HEK293T (cell line): ENCODE results near the gene YTHDF2.
A peak's percentile ranks its signal among the peaks of the same experiment; 100 is the strongest.
"Not testable (repeated sequence)": the region's sequence is repeated elsewhere in the genome, so short reads cannot be mapped to it uniquely, and the experiment has no call there.

Experiments used
- CTCF ChIA-PET: fragments of 350-600 bp; formaldehyde crosslinking; extraction: SDS; loops from one replicate; lab custom pipeline; 2021; ENCODE audit warnings: antibody characterized with exemption, inconsistent platforms; lab: Yijun Ruan, JAX
- POLR2A ChIA-PET: fragments of 350-600 bp; formaldehyde crosslinking; extraction: SDS; loops from one replicate; lab custom pipeline; 2020; ENCODE audit warnings: antibody characterized with exemption, inconsistent platforms; lab: Yijun Ruan, JAX
- DNase-seq: peaks from one replicate; pipeline ENCODE4 v3.0.0; 2012; ENCODE audit warnings: mixed read lengths; ENCODE audit errors: extremely low spot score
- ARNT ChIP-seq: fragments of 450-650 bp; IDR thresholded peaks from 2 replicates; pipeline ENCODE4 v1.6.1; 2017; ENCODE audit warnings: mild to moderate bottlenecking
- BHLHE40 ChIP-seq: fragments of 450-650 bp; IDR thresholded peaks from 2 replicates; pipeline ENCODE4 v1.6.1; 2016; ENCODE audit warnings: mild to moderate bottlenecking, moderate library complexity, borderline replicate concordance
- CTBP1 ChIP-seq: fragments of 450-650 bp; IDR thresholded peaks from 2 replicates; pipeline ENCODE4 v1.6.1; 2016; ENCODE audit warnings: borderline replicate concordance
- ELF4 ChIP-seq: fragments of 450-650 bp; IDR thresholded peaks from 2 replicates; pipeline ENCODE4 v1.6.1; 2017; ENCODE audit warnings: antibody characterized with exemption
- FOXA1 ChIP-seq: fragments of 450-650 bp; IDR thresholded peaks from 2 replicates; pipeline ENCODE4 v1.6.1; 2016; ENCODE audit warnings: mild to moderate bottlenecking
- FOXK2 ChIP-seq: fragments of 450-650 bp; IDR thresholded peaks from 2 replicates; pipeline ENCODE4 v1.6.1; 2016; ENCODE audit warnings: mild to moderate bottlenecking
- FOXM1 ChIP-seq: fragments of 450-650 bp; IDR thresholded peaks from 2 replicates; pipeline ENCODE4 v1.6.1; 2017; ENCODE audit warnings: mild to moderate bottlenecking, borderline replicate concordance
- HDGF ChIP-seq: fragments of 450-650 bp; IDR thresholded peaks from 2 replicates; pipeline ENCODE4 v1.6.1; 2017; ENCODE audit warnings: antibody characterized with exemption, borderline replicate concordance
- L3MBTL2 ChIP-seq: fragments of 450-650 bp; conservative IDR thresholded peaks from 2 replicates; pipeline ENCODE4 v1.6.1; 2016; ENCODE audit warnings: mild to moderate bottlenecking
- LEF1 ChIP-seq: fragments of 450-650 bp; IDR thresholded peaks from 2 replicates; pipeline ENCODE4 v1.6.1; 2017; ENCODE audit warnings: mild to moderate bottlenecking, borderline replicate concordance
- NFRKB ChIP-seq: fragments of 450-650 bp; IDR thresholded peaks from 2 replicates; pipeline ENCODE4 v1.6.1; 2016; ENCODE audit warnings: mild to moderate bottlenecking, moderate library complexity
- SP1 ChIP-seq: fragments of 450-650 bp; IDR thresholded peaks from 2 replicates; pipeline ENCODE4 v1.6.1; 2017
- SUZ12 ChIP-seq: fragments of 450-650 bp; IDR thresholded peaks from 2 replicates; pipeline ENCODE4 v1.6.1; 2016; ENCODE audit warnings: mild to moderate bottlenecking
- TARDBP ChIP-seq: fragments of 450-650 bp; IDR thresholded peaks from 2 replicates; pipeline ENCODE4 v1.6.1; 2016
- ZNF384 ChIP-seq: fragments of 450-650 bp; IDR thresholded peaks from 2 replicates; pipeline ENCODE4 v1.6.1; 2016
- TF ChIP-seq, protein P1 (sequence below): fragments of 450-650 bp; IDR thresholded peaks from 2 replicates; pipeline ENCODE4 v1.6.1; 2016

YTHDF2 gene

DNA sequence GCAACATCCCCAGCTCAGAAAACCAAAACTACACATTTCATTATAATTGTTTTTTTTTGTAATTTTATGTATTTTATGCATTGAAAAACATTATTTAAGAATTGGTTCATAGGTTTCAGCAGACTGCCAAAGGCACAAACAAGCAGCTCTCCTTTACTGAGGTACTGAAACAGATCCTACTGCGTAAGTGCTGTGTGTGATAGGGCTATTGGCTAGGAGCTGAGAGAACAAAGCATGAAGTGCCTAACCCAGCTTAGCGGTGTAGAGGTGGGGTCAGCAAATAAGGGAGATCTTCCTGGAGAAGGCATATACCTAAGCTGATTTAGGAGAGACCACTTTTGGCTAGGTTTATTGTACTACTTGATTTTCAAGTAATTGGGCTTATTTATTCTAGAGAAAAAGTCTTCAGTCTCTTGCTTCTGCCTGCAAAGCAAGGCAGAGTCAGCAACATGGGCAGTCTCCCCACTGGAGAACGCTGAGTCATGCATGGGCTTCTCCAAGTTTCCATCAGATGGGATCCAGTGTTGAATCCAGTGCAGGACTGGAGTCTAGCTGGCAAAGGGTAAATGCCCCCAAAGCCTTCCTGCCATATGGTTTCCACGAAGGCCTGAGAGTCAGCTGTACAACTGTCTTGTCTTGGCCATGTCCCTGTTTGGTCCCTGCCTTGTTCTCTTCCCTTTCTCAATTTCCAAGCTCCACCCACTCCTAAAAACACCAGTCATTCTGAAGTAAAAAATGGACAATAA is 18.0 kb upstream of the YTHDF2 start:
- ChIA-PET CTCF (interaction anchor here (1.3 kb wide), 1 partner anchor 18 kb away, joined by 3 read pairs; the partner anchor contains the start of gene YTHDF2), POLR2A (interaction anchor here (1.2 to 2.2 kb wide), 3 partner anchors 10 to 70 kb away, joined by 5 to 7 read pairs (median 5); partner anchors contain the start of genes RNU11 and YTHDF2)
- TF ChIP-seq FOXK2 (no peak), L3MBTL2 (no peak), FOXM1 (no peak), LEF1 (no peak), CTBP1 (no peak), NFRKB (no peak), BHLHE40 (no peak), TARDBP (no peak), SUZ12 (no peak)
- TF ChIP-seq, protein P1, sequence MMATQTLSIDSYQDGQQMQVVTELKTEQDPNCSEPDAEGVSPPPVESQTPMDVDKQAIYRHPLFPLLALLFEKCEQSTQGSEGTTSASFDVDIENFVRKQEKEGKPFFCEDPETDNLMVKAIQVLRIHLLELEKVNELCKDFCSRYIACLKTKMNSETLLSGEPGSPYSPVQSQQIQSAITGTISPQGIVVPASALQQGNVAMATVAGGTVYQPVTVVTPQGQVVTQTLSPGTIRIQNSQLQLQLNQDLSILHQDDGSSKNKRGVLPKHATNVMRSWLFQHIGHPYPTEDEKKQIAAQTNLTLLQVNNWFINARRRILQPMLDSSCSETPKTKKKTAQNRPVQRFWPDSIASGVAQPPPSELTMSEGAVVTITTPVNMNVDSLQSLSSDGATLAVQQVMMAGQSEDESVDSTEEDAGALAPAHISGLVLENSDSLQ = no peak
- no peak for DNase-seq

DNA sequence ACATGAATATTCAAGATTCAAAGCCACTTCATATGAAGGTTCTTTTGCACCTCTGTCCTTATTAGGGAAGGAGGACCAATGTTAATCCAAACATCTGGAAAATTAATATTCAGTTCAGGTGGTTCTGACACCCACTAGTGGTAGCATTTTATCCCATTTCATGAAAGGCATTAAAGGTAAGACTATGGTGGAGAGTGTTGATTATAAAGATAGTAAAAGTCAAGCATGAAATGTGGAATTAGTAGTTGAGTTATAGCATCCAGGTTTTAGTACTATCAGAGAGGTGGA is 17.5 kb upstream of the YTHDF2 start:
- ChIA-PET CTCF (interaction anchor here (1.3 kb wide), 1 partner anchor 17 kb away, joined by 3 read pairs; the partner anchor contains the start of gene YTHDF2), POLR2A (interaction anchor here (1.2 to 2.2 kb wide), 3 partner anchors 9 to 71 kb away, joined by 5 to 7 read pairs (median 5); partner anchors contain the start of genes RNU11 and YTHDF2)
- TF ChIP-seq SP1 = no peak
- TF ChIP-seq NFRKB = no peak
- TF ChIP-seq ELF4 = no peak
- TF ChIP-seq ZNF384 = no peak
- TF ChIP-seq, protein P1 = no peak
- TF ChIP-seq FOXA1 = no peak
- no peak for TF ChIP-seq FOXM1
- TF ChIP-seq L3MBTL2 = no peak
- TF ChIP-seq ARNT = no peak
- no peak for TF ChIP-seq LEF1
- TF ChIP-seq CTBP1 = no peak
- no peak for TF ChIP-seq BHLHE40
- no peak for TF ChIP-seq TARDBP
- no peak for TF ChIP-seq FOXK2
- no peak for DNase-seq

DNA sequence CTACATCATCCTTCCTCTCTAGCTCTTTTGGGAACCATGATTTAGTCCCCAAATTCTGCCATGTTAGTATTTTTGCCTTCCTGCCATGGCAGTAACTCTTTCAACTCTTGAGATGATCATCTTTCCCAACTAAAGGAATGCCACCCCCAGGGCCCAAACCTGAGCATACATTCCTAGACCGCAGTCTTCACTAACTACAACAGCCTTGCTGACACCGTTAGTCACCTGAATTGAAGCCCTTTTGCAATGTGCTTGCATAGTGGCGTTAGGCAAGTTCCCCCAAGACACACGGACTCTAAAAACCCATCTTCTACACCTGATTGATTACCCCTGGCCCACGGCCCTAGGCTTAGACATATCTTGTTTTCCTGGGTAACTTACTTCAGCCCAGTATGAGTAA is 16.4 kb upstream of the YTHDF2 start:
- ChIA-PET POLR2A (interaction anchor here (1.0 kb wide), 1 partner anchor 16 kb away, joined by 3 read pairs; the partner anchor contains the start of gene YTHDF2), CTCF (no interaction called here)
- TF ChIP-seq HDGF (no peak), LEF1 (no peak), SUZ12 (no peak), TARDBP (no peak), FOXA1 (no peak), FOXK2 (no peak), ARNT (no peak), BHLHE40 (no peak), FOXM1 (no peak), NFRKB (no peak), ZNF384 (no peak), L3MBTL2 (no peak), CTBP1 (no peak), SP1 (no peak), ELF4 (no peak)
- TF ChIP-seq, protein P1 = no peak
- DNase-seq = no peak

DNA sequence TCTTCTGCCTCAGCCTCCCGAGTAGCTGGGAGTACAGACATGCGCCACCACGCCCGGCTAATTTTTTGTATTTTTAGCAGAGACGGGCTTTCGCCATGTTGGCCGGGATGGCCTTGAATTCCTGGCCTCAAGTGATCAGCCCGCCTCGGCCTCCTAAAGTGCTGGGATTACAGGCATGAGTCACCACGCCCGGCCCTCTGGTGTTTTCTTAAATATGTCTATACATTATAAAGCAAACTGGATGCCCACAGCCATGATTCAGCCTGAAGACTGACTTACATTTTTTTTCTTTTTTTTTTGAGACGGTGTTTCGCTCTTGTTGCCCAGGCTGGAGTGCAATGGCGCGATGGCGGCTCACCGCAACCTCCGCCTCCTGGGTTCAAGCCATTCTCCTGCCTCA is 14.8 kb upstream of the YTHDF2 start:
- POLR2A ChIA-PET = interaction anchor here (1.0 kb wide), 1 partner anchor 15 kb away, joined by 4 read pairs; the partner anchor contains the start of gene YTHDF2
- DNase-seq = not testable (repeated sequence)
- CTCF ChIA-PET = interaction anchor here (1.3 kb wide), 1 partner anchor 15 kb away, joined by 8 read pairs; the partner anchor contains the start of gene YTHDF2

- peak; percentile 18; the same call in 1 of the 2 replicates for TF ChIP-seq ZNF384
- CTCF ChIA-PET = interaction anchor here (0.5 to 3.4 kb wide), 2 partner anchors 11 to 82 kb away, joined by 3 to 14 read pairs; partner anchors contain the start of genes TAF12 and YTHDF2
- POLR2A ChIA-PET = interaction anchor here (1.0 to 1.4 kb wide), 2 partner anchors 11 to 77 kb away, joined by 3 to 4 read pairs; partner anchors contain the start of genes RNU11 and YTHDF2
Measured at GRCh38 chr1:28725365-28725764, 11.4 kb upstream of the YTHDF2 start.

DNA sequence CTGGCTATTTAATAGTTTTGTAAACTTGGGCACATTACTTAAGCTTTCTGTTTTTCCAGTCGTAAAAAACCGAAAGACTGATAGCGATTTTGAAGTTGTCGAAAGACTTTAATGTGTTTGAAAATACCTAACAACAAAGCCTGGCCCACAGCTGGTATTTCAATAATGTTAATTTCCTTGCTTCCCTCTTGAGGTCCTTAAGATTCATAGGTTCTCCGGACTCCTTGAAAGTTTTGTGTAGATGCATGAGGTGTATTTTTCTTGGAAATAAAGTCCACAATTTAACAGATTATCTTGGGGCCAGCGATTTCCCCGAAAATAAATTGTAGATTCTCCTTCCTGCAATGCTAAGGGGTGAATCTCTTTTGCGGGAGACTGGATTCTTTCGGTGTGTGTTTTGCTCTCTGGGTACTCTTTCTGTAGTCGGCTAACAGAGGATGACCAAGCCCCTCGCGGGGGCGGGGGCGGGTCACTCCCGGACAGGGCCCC is 735 bp upstream of the YTHDF2 start:
- ChIA-PET POLR2A (interaction anchor here (0.6 to 3.6 kb wide), 28 partner anchors 9 to 227 kb away, joined by 3 to 45 read pairs (median 4); partner anchors contain the start of genes EPB41, GMEB1, RNU11 and TAF12), CTCF (interaction anchor here (0.6 to 1.8 kb wide), 12 partner anchors 10 to 446 kb away, joined by 3 to 14 read pairs (median 4); partner anchors contain the start of genes GMEB1 and SRSF4)
- DNase-seq = no peak
- TF ChIP-seq HDGF (no peak), ZNF384 (no peak), FOXK2 (no peak), ELF4 (no peak), LEF1 (no peak), L3MBTL2 (no peak), ARNT (no peak), FOXM1 (no peak), BHLHE40 (no peak), SP1 (no peak), FOXA1 (no peak), SUZ12 (no peak), NFRKB (no peak), CTBP1 (no peak), TARDBP (no peak)
- TF ChIP-seq, protein P1 = no peak

More at GRCh38 chr1:28725365-28725764, 11.4 kb upstream of the YTHDF2 start:
- not testable (repeated sequence) for DNase-seq
